ENCODE results near the gene PADI4.
"Not testable (repeated sequence)": the region's sequence is repeated elsewhere in the genome, so short reads cannot be mapped to it uniquely, and the experiment has no call there.

The PADI4 gene

DNA sequence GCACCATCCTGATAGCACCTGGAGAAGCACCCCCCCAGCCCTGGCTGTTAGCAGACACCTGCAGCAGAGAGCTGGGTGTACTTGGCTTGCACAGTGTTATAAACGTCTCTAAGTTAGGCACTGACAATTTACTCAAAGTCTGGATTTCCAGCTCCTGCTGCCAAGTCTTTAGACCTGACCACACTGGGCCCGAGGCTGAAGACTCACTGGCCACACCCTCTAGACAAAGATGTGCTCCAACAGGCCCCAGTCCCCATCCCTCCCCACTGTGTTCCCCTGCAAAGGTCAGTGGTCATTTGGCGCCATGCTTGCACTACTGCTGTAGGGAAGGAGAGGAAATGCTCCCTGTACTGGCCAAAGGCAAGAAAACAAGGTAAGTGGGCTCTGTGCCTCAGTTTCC lies 95.1 kb downstream of the PADI4 start:
- DNase-seq, result no peak

DNA sequence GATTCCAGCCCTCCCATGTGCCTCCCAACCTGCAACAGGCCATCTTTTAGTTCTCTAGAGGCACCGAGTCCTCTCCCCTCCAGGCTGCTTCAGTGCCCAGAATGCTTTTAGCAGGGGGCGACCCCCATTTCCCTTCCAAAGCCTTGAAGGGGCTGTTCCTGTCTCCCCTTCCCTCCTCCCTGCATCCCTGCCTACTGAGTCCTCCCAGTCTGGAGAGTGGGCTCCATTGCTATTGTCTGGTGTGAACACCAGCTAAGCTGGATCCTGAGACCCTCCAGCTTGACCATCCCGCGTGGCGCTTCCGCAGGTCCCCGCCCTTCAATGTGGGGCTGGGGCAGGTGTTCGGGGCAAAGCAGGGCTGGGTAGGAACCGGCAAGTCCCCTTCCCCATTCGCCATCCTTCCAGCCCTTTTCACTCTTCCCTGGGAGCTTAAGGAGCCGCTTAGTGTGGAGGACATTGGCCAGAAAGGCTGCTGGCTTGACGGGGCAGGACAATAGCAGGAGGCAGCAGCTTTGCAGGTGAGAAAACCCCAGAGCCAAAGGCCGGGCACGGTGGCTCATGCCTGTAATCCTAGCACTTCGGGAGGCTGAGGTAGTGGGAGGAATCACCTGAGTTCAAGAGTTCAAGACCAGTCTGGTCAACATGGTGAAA lies 96.2 kb downstream of the PADI4 start:
- no peak for DNase-seq

DNA sequence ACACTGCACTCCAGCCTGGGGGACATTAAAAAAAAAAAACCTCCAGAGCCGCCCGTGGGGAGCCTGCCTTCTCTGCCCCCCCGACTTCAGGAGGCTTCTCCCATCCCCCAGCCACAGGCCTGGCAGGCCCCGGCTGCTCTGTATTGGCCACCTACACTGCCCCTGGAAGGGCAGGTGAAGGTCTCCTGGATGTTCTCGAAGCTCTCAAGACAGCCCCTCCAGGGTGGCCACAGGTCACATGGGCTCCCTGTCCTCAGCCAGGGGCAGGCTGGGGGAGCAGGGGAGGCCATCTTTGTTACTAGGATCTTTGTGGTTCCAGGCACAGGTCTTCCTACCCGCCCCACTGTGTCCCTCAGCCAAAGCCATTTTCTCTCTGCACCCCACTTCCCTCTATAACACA lies 96.8 kb downstream of the PADI4 start:
- DNase-seq, result no peak

DNA sequence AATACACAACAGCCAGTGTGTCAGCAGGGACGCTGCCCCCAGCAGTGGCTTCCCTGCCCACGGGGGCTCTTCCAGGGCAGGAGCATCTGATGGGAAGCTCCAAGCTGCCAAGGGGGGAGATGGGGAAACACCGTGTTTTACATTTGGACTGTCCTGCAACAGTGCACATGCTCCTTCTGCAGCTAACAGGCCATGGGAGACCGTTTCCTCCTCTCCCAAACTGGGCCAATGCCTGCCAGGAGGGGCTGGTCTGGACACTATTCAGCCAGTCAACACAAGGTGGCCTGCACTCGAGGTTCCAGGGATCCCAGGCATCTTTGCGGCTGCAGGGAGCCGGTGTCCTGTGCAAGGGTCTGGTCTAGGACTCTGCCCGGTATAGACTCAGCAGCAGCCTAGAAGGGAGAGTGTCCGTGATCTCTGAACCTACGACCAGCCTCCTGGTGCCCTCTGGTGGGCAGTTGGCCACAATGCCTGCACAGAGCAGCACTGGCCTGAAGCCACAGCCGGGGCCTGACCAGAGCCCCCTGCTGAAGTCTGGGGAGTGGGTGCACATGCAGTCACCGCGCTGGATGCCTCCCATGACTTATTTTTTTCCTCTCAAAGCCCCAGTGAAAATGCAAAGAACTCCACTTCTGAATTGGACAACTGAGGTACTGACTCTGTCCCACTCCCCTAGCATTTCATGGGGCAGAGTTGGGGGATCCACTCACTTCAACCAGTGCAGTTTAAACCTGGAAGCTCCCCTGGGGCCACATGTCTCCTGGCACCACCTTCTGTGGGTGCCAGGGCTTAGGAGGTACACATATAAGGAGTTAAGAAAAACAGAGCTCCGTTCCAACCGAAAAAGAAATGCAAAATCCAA lies 98.1 kb downstream of the PADI4 start:
- DNase-seq, result peak; percentile 42

DNA sequence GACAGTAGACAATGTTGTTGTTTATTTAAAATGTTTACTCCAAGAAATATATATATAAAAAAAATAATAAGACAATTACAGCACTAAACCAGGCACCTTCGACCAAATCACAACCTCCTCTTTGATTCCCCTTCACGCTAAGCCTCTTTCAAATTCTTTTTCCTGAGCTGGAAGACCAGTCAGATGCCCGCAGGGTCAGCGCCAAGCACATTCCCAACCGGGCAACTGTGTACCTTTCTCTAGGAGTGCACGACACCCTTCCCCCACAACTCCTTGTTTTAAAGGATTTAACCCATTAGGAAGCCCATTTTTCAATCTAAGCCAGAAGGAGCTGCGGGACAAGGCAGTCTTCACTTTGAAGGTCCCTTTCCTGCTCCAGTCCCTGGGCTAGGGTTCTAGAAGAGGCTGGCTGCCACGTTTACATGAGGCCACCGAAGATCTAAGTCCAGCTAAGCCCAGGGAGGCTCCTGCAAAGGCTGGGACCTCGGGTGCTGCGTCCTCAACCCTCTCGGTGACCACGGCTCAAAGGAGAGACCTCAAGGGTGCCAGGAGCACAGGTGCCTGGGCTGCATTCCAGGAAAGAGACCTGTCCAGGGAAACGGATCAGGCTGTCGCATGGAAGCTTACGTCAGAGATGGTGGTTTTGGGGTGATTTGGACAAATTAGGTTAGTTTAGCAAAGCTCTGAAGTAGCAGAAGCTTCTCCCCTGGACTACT lies 98.9 kb downstream of the PADI4 start:
- DNase-seq, result not testable (repeated sequence)

DNA sequence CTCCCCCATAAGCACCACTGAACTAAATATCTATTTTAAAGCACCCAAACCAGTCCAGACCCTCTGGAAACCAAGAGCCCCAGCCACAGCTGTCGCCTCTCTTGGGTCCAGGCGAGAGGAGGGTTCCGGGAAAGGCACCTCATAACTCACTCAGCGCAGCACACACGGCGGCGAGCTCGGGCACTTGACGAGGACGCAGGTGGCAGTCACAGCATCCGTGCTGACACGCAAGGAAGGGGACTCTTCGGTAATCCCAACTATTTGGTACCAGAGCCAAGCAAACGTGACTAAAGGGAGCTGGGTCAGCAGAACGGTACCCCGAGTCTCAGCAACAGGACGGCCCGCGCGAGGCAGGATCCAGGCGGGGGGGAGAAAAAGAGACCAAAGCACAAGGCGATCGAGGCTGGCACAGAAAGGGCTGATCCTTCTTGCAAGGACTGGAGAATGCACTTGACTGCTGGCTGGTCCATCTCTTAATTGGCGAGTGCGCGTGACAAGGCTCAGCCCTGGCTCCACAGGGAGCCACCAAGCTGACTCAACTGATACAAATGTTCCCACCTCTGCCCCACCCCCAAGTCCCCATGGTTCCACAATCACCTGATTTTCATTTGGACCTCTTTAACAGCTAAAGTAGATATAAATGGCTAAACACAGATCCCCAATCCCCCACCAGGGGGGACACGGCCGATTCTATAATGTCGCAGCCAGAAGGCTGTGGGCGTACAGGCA lies 100.0 kb downstream of the PADI4 start:
- not testable (repeated sequence) for DNase-seq

DNA sequence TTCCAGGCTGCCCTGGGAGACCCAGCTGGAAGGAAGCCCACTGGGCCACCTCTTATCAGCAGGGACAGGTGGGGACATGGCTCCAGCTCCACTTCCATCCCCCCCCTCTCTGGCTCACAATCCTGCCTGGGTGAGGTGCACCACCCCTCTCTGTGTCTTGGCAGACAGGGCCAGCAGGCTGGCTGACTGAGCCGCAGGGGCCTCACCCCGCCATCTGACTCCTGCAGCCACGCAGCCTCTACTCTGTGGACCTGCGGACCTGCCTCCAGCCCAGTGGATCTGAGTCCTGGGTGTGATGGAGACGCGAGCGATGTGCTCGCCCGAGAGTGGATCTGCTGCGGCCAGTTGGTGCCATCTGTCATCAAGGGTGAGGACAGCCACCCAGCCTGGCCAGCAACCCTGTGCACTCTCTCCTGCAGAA lies 101.4 kb downstream of the PADI4 start:
- no peak for DNase-seq

DNA sequence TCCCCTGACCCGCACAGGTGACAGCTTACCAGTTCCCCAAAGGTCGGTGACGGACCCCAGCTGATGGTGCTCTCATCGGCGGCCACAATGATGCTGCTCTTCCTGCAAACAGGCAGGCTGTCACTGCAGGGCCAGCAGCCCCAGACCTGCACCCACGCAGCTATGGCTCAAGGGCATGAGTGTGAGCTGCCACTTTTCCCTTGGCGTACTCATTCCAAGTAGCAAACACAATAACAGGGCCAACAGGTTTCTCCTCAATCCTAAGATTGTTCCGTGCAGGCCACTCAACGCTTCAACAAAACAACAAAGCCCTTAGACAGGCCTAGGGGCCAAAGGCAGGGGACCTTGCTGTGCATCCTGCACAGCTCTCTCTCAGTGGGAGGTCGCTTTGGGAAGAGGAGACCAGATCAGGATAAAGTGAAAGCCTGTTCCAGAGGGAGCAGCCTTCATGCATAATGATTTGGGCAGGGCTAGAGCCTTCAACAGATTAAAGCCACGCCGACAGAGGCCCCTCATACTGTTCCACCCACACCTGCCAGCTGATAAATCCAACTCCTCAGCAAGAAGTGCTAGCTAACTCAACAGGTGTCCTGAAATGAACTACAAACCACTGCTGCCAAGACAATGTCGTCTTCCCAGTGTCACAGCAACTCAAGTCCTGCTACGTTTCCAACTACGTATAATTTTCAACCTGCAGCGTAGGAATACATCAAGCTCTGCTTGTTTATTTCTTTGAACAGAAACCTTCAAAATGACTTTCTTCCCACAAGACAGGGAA lies 104.3 kb downstream of the PADI4 start:
- DNase-seq, result no peak
